Uterus (tissue), 2 donors: Measurements from ENCODE around the gene TMEM35B.
"Not testable (repeated sequence)": the region's sequence is repeated elsewhere in the genome, so short reads cannot be mapped to it uniquely, and the experiment has no call there.

Source experiments
- CTCF ChIP-seq, 4 experiments: fragments of 200-600 bp in 2 of 4; fragments of 450-650 bp in 2 of 4; sonication (generic) in 2 of 4; IDR thresholded peaks; one replicate each; pipeline ENCODE4 v1.5.1; 2016 to 2019; ENCODE audit warnings: antibody characterized with exemption in 4 of 4, mild to moderate bottlenecking in 2 of 4, moderate library complexity in 1 of 4
- POLR2A ChIP-seq, 2 donors: fragments of 450-650 bp; IDR thresholded peaks; one replicate each; pipeline ENCODE4 v1.6.1; 2016; ENCODE audit warnings: antibody characterized with exemption in 2 of 2, mild to moderate bottlenecking in 1 of 2, moderate library complexity in 1 of 2

- not testable (repeated sequence) for TF ChIP-seq CTCF, POLR2A (IDR thresholded peaks at IDR 0.05)
These were observed 410 bp upstream of the TMEM35B start for GRCh38 chr1:34985609-34985904.
